Measurements from ENCODE around the gene SLC16A11.

DNA sequence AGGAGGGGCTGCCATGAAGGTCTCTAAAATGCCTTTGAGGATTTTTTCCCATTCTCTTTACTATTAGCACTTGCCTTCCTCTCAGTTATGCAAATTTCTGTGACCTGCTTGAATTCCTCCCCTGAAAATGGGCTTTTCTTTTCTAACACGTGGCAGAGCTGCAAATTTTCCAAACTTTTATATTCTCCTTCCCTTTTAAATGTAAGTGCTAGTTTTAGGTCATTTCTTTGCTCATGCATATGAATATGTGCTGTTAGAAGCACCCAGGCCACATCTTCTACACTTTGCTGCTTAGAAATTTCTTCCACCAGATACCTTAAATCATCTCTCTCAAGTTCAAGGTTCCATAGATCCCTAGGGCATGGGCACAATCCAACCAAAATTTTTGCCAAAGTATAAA lies 24.4 kb upstream of the SLC16A11 start:
- TF ChIP-seq, protein P1, sequence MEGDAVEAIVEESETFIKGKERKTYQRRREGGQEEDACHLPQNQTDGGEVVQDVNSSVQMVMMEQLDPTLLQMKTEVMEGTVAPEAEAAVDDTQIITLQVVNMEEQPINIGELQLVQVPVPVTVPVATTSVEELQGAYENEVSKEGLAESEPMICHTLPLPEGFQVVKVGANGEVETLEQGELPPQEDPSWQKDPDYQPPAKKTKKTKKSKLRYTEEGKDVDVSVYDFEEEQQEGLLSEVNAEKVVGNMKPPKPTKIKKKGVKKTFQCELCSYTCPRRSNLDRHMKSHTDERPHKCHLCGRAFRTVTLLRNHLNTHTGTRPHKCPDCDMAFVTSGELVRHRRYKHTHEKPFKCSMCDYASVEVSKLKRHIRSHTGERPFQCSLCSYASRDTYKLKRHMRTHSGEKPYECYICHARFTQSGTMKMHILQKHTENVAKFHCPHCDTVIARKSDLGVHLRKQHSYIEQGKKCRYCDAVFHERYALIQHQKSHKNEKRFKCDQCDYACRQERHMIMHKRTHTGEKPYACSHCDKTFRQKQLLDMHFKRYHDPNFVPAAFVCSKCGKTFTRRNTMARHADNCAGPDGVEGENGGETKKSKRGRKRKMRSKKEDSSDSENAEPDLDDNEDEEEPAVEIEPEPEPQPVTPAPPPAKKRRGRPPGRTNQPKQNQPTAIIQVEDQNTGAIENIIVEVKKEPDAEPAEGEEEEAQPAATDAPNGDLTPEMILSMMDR (IDR thresholded peaks at IDR 0.05) = no peak
- no peak for TF ChIP-seq POLR2A (IDR thresholded peaks at IDR 0.05)

Measured in right lobe of liver (tissue), 4 donors.